Measurements from ENCODE around the gene ADAMTS14.
"Not testable (repeated sequence)": the region's sequence is repeated elsewhere in the genome, so short reads cannot be mapped to it uniquely, and the experiment has no call there.

Gene ADAMTS14

DNA sequence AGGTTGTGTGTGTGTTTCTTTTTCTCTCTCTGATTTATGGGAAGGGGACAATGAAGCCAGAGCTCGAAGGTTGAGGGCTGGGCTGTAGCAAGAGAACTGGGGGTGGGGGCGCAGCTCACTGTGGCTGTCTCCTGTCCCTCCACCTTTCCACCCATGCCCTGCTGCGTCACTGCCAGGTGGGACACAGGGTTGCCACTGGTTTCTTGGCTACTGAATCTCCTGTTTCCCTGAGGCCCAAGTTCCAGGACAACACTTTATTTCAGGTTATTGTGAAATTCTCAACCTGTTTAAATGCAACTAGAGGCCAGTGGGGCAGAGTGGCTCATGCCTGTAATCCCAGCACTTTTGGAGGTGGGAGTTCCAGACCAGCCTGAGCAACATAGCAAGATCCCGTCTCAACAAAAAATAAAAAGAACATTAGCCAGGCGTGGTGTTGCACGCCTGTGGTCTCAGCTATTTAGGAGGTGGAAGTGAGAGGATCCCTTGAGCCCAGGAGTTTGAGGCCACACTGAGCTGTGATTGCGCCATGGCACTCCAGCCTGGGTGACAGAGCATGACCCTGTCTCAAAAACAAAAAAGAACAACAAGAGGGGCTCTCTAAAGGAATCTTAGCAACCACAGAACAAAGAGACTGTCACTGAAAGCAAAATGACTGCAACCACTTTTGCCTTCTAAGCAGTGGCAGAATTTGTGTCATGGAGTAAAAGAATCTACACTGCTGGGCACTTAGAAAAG, 90.3 kb downstream of the ADAMTS14 start:
- TF ChIP-seq, protein P1, sequence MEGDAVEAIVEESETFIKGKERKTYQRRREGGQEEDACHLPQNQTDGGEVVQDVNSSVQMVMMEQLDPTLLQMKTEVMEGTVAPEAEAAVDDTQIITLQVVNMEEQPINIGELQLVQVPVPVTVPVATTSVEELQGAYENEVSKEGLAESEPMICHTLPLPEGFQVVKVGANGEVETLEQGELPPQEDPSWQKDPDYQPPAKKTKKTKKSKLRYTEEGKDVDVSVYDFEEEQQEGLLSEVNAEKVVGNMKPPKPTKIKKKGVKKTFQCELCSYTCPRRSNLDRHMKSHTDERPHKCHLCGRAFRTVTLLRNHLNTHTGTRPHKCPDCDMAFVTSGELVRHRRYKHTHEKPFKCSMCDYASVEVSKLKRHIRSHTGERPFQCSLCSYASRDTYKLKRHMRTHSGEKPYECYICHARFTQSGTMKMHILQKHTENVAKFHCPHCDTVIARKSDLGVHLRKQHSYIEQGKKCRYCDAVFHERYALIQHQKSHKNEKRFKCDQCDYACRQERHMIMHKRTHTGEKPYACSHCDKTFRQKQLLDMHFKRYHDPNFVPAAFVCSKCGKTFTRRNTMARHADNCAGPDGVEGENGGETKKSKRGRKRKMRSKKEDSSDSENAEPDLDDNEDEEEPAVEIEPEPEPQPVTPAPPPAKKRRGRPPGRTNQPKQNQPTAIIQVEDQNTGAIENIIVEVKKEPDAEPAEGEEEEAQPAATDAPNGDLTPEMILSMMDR (IDR thresholded peaks at IDR 0.05; ENCODE audit: insufficient read depth, missing control alignments), result no peak
- DNase-seq (ENCODE audit: insufficient read length, low spot score) (no peak), FAIRE-seq (no peak)

DNA sequence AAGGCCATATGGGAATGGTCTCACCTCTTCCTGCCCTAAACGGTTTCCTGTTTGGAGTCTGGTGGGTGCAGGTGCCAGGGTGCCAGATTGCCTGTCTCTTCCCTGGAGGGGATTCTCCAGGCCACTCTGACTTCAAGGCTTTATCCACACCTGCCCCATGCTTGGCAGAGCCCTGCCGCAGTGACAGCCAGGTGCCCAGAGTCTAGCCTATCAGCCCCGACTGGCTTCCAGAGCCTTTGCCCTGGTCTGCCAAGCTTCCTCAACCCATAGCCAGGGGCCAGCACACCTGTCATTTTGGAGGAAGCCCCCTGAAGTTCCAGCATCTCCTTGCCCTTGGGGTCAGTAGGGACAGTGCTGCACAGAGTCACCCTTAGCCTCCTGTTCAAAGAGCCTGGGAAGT, 91.3 kb downstream of the ADAMTS14 start:
- TF ChIP-seq, protein P1 (IDR thresholded peaks at IDR 0.05; ENCODE audit: insufficient read depth, missing control alignments), result no peak
- DNase-seq (ENCODE audit: insufficient read length, low spot score) (no peak), FAIRE-seq (no peak)

DNA sequence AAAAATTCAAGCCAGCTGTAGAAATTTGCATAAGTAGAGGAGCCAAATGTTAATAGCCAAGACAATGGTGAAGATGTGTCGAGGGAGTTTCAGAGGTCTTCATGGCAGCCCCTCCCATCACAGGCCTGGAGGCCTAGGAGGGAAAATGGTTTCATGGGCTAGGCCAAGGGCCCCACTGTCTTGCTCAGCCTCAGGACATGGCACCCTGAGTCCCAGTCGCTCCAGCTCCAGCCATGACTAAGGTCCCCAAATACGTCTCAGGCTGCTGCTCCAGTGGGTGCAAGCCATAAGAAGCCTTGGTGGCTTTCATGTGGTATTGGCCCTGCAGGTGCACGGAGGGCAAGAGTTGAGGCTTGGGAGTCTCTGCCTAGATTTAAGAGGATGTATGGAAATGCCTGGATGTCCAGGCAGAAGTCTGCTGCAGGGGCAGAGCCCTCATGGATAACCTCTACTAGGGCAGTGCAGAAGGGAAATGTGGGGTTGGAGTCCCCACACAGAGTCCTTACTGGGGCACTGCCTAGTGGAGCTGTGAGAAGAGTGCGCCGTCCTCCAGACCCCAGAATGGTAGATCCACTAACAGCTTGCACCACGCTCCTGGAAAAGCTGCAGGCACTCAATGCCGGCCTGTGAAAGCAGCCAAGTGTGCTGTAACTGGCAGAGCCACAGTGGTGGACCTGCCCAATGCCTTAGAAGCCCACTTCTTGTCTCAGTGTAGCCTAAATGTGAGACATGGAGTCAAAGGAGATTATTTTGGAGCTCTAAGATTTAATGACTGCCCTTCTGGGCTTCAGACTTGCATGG, 93.7 kb downstream of the ADAMTS14 start:
- DNase-seq (ENCODE audit: insufficient read length, low spot score) (no peak), FAIRE-seq (no peak)
- TF ChIP-seq, protein P1 (IDR thresholded peaks at IDR 0.05; ENCODE audit: insufficient read depth, missing control alignments), result no peak

DNA sequence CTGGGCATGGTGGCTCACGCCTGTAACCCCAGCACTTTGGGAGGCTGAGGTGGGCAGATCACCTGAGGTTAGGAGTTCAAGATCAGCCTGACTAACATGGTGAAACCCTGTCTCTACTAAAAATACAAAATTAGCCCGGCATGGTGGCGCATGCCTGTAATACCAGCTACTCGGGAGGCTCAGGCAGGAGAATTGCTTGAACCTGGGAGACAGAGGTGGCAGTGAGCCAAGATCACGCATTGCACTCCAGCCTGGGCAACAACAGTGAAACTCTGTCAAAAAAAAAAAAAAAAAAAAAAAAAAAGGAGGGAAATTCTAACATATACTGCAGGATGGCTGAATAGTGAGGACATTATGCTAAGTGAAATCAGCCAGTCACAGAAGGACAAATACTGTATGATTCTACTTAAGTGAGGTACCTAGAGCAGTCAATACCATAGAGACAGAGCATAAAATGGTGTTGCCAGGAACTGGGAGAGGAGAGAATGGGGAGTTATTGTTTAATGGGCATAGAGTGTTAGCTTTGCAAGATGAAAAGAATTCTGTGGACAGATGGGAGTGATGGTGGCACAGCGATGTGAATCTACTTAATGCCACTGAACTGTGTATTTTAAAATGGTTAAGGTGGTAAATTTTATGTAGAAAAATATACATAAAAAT, 95.8 kb downstream of the ADAMTS14 start:
- DNase-seq (ENCODE audit: insufficient read length, low spot score); FAIRE-seq: not testable (repeated sequence)

DNA sequence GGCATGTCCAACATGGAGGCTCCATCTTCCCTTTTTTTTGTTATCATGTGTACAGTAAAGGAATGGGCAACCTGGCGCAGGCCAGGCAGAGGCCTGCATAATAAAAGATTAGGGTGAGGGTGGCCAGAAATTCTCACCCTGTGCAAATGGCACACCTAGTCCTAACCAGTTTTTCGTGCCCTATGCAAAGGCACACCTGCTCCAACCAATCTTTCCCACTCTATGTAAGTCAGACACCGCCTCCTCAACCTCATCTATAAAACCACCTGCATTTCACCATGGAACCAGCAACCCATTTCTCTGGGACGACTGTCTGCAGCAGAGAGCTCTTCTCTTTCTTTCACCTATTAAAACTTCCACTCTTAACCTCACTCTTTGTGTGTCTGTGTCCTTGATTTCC, 96.8 kb downstream of the ADAMTS14 start:
- FAIRE-seq (no peak), DNase-seq (ENCODE audit: insufficient read length, low spot score) (no peak)
- TF ChIP-seq, protein P1 (IDR thresholded peaks at IDR 0.05; ENCODE audit: insufficient read depth, missing control alignments), result no peak

DNA sequence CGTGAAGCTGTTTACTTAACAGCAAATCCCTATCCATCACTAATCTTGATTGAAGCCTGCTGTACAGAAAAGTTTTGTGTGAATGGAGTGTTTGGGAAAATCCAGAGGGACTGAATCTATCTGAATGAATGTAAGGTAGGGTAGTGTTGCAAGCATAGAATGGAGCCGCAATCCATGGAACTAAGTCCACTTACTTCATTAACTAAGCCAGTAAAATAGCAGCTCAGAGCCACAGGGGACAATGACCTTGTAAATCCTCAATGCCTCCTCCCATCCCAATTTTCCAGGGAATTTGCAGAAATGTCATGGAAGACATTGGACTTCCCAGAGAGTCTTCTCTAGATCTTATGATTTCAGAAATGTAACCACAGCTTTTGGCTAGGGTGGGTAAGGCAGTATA, 97.7 kb downstream of the ADAMTS14 start:
- FAIRE-seq, result no peak
- TF ChIP-seq, protein P1 (IDR thresholded peaks at IDR 0.05; ENCODE audit: insufficient read depth, missing control alignments), result no peak
- no peak for DNase-seq (ENCODE audit: insufficient read length, low spot score)

DNA sequence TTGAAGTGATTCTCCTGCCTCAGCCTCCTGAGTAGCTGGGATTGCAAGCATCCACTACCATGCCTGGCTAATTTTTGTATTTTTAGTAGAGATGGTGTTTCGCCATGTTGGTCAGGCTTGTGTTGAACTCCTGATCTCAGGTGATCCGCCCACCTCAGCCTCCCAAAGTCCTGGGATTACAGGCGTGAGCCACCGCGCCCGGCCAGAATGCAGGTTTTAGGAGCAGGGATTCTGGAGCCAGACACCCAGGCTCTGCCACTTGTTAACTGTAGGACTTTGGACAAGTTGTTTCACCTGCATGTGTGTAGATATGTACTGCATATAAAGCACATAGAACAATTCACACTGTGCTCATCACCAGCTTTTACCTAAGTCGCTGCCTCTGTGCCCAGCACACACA, 98.2 kb downstream of the ADAMTS14 start:
- FAIRE-seq; DNase-seq (ENCODE audit: insufficient read length, low spot score): not testable (repeated sequence)
